DOHH2 (cell line): ENCODE results near the gene RRAGB.

Experiments used
- H3F3A ChIP-seq: fragments of 200-600 bp; sonication (generic), shearing (Covaris generic); 2 replicates; pipeline ENCODE4 v1.6.0; 2016; ENCODE audit warnings: antibody characterized with exemption, mild to moderate bottlenecking; ENCODE audit not compliant: control insufficient read depth, insufficient read depth
- H3K27ac ChIP-seq: fragments of 200-600 bp; sonication (generic); 2 replicates; pipeline ENCODE4 v1.5.1; 2014; ENCODE audit warnings: low read depth, mild to moderate bottlenecking, low read length, moderate library complexity
- H3K27me3 ChIP-seq: fragments of 200-600 bp; sonication (generic); 2 replicates; pipeline ENCODE4 v1.6.1; 2014; ENCODE audit warnings: mild to moderate bottlenecking, low read length, mixed read lengths; ENCODE audit not compliant: control insufficient read depth
- H3K36me3 ChIP-seq: fragments of 200-600 bp; sonication (generic); 2 replicates; pipeline ENCODE4 v1.6.1; 2014; ENCODE audit warnings: mild to moderate bottlenecking, low read length, moderate library complexity, mixed read lengths; ENCODE audit not compliant: control insufficient read depth
- H3K4me1 ChIP-seq: fragments of 200-600 bp; sonication (generic); 2 replicates; pipeline ENCODE4 v1.6.1; 2014; ENCODE audit warnings: mild to moderate bottlenecking, low read length, mixed read lengths; ENCODE audit not compliant: control insufficient read depth
- H3K4me2 ChIP-seq: fragments of 200-600 bp; sonication (generic); 2 replicates; pipeline ENCODE4 v1.6.0; 2014; ENCODE audit warnings: mild to moderate bottlenecking, low read length, moderate library complexity
- H3K4me3 ChIP-seq: fragments of 200-600 bp; sonication (generic); 2 replicates; pipeline ENCODE4 v1.5.1; 2014; ENCODE audit warnings: mild to moderate bottlenecking, low read length, mixed read lengths
- H3K79me2 ChIP-seq: fragments of 200-600 bp; sonication (generic); 2 replicates; pipeline ENCODE4 v1.6.1; 2014; ENCODE audit warnings: mild to moderate bottlenecking, low read length, mixed read lengths; ENCODE audit not compliant: control insufficient read depth
- H3K9me2 ChIP-seq: fragments of 200-600 bp; sonication (generic); replicated peaks from 2 replicates; pipeline ENCODE4 v1.6.1; 2014; ENCODE audit warnings: mild to moderate bottlenecking, low read length, mixed read lengths; ENCODE audit not compliant: control insufficient read depth
- H3K9me3 ChIP-seq: fragments of 200-600 bp; sonication (generic); 2 replicates; pipeline ENCODE4 v1.6.1; 2014; ENCODE audit warnings: antibody characterized with exemption, low read length, mixed read lengths; ENCODE audit not compliant: control insufficient read depth, insufficient read depth
- H4K20me1 ChIP-seq: fragments of 200-600 bp; sonication (generic); 2 replicates; pipeline ENCODE4 v1.6.0; 2014; ENCODE audit warnings: low read depth, mild to moderate bottlenecking, antibody characterized with exemption, low read length, moderate library complexity; ENCODE audit not compliant: control insufficient read depth, insufficient read depth
- EZH2phosphoT487 ChIP-seq: fragments of 200-600 bp; sonication (generic); IDR thresholded peaks from 2 replicates; pipeline ENCODE4 v1.6.1; 2017; ENCODE audit warnings: borderline replicate concordance, mild to moderate bottlenecking, antibody characterized with exemption, low read length, moderate library complexity, mixed read lengths
- TF ChIP-seq, protein P1 (sequence below): fragments of 200-600 bp; sonication (generic); IDR thresholded peaks from one replicate; pipeline ENCODE4 v1.5.1; 2014; ENCODE audit warnings: antibody characterized with exemption, mild to moderate bottlenecking, low read depth, low read length; ENCODE audit not compliant: poor library complexity, severe bottlenecking

RRAGB gene

DNA sequence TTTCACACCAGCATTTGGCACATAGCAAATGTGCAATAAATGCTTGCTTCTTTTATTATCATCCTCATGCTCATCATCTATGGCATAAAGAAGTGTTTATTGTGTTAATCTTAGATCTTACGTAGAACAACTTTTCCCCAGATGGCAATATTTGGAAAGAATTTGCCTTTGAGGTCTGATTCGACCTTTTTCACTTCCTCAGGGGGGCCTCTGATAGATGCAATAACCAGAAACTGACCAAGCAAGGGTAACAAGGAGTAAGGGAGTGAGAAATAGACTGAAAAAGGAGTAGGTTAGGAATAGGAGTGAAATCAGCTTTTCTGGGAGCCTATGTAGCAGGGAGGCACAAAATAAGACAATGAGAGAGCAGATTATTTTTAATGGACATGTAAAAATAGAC, 70.2 kb downstream of the RRAGB start:
- no peaks in the 10 kb centered on the region for H3K4me1 ChIP-seq
- no peaks in the 10 kb centered on the region for H3K9me3 ChIP-seq
- H3K9me2 ChIP-seq: no peaks in the 10 kb centered on the region
- no peaks in the 10 kb centered on the region for H3F3A ChIP-seq
- no peaks in the 10 kb centered on the region for H3K79me2 ChIP-seq
- no peak overlapping the region for H3K4me3 ChIP-seq
- no peaks in the 10 kb centered on the region for H3K36me3 ChIP-seq
- no peak overlapping the region for H3K4me2 ChIP-seq
- no peak overlapping the region for H3K27ac ChIP-seq
- no peaks in the 10 kb centered on the region for H4K20me1 ChIP-seq
- H3K27me3 ChIP-seq: no peaks in the 10 kb centered on the region
- TF ChIP-seq, protein P1, sequence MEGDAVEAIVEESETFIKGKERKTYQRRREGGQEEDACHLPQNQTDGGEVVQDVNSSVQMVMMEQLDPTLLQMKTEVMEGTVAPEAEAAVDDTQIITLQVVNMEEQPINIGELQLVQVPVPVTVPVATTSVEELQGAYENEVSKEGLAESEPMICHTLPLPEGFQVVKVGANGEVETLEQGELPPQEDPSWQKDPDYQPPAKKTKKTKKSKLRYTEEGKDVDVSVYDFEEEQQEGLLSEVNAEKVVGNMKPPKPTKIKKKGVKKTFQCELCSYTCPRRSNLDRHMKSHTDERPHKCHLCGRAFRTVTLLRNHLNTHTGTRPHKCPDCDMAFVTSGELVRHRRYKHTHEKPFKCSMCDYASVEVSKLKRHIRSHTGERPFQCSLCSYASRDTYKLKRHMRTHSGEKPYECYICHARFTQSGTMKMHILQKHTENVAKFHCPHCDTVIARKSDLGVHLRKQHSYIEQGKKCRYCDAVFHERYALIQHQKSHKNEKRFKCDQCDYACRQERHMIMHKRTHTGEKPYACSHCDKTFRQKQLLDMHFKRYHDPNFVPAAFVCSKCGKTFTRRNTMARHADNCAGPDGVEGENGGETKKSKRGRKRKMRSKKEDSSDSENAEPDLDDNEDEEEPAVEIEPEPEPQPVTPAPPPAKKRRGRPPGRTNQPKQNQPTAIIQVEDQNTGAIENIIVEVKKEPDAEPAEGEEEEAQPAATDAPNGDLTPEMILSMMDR: no peak
- TF ChIP-seq EZH2phosphoT487: no peak

DNA sequence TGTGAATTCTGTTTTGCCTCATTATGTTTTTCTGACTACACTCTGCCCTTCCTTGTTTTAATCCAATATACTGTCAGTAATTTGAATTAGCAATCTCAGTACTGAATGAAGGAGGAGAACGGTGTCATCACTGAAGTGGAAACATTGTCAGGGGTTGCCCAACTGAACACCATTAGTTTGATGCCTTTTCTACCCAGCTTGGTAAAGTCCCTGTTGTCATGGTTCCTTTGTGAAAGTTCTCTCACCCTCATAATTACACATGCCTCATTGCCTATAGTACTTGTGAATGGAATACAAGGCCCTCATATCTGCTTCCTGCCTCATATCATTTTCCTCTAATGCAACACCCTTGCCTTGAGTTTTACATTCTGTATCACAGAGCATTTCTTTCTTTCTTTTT, 76.9 kb downstream of the RRAGB start:
- Histone ChIP-seq H3K36me3 (no peaks in the 10 kb centered on the region), H3K9me3 (no peaks in the 10 kb centered on the region), H3K27ac (no peak overlapping the region), H3K9me2 (no peaks in the 10 kb centered on the region), H4K20me1 (no peaks in the 10 kb centered on the region), H3F3A (no peaks in the 10 kb centered on the region), H3K4me3 (no peak overlapping the region), H3K4me1 (no peaks in the 10 kb centered on the region), H3K4me2 (no peak overlapping the region), H3K79me2 (no peaks in the 10 kb centered on the region), H3K27me3 (no peaks in the 10 kb centered on the region)
- TF ChIP-seq, protein P1: no peak
- no peak for TF ChIP-seq EZH2phosphoT487

DNA sequence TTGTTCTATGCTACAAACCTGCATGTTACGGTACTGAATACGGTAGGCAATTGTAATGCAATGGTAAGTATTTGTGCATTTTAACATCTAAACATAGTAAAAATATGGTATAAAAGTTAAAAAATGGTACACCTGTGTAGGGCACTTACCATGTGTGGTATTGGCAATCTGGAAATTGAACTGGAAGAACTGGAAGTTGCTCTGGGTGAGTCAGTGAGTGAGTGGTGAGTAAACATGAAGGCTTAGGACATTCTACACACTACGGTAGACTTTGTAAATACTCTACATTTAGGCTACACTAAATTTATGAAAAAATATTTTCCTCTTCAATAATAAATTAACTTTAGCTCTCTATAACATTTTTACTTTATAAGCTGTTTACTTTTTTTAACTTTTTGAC, 78.9 kb downstream of the RRAGB start:
- no peaks in the 10 kb centered on the region for H4K20me1 ChIP-seq
- TF ChIP-seq, protein P1: no peak
- TF ChIP-seq EZH2phosphoT487: no peak
- H3K4me2 ChIP-seq: no peak overlapping the region
- H3K79me2 ChIP-seq: no peaks in the 10 kb centered on the region
- H3F3A ChIP-seq: no peaks in the 10 kb centered on the region
- no peaks in the 10 kb centered on the region for H3K27me3 ChIP-seq
- H3K9me2 ChIP-seq: no peaks in the 10 kb centered on the region
- no peaks in the 10 kb centered on the region for H3K4me1 ChIP-seq
- H3K9me3 ChIP-seq: no peaks in the 10 kb centered on the region
- H3K36me3 ChIP-seq: no peaks in the 10 kb centered on the region
- no peak overlapping the region for H3K27ac ChIP-seq
- no peak overlapping the region for H3K4me3 ChIP-seq

DNA sequence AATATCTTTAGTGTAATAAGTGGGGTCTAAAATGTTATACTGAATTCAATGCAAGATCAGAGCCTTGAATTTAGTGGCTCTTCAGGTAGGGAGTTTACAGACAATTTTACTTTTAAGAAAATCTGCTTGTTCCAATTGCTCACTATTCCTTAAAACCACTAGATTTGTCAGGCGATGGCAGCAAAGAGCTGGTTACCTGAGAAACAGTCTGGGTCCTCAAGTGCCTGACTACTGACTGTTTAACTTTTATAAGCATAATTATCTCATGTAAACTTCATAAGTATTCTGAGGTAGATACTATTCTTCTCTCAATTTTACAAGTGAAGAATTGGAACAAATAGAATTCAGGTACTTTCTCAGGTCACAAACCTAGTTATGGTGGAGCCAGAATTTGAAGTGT, 84.3 kb downstream of the RRAGB start:
- Histone ChIP-seq H3K9me2 (no peaks in the 10 kb centered on the region), H3K36me3 (no peaks in the 10 kb centered on the region), H3F3A (no peaks in the 10 kb centered on the region), H3K4me3 (no peak overlapping the region), H3K4me1 (no peaks in the 10 kb centered on the region), H3K9me3 (no peaks in the 10 kb centered on the region), H3K4me2 (no peak overlapping the region), H3K27me3 (no peaks in the 10 kb centered on the region), H3K79me2 (no peaks in the 10 kb centered on the region), H3K27ac (no peak overlapping the region), H4K20me1 (no peaks in the 10 kb centered on the region)
- TF ChIP-seq, protein P1: no peak
- no peak for TF ChIP-seq EZH2phosphoT487
